Measurements from ENCODE around the gene JUP. TPM values are rescaled to one million over a fixed set of nuclear protein-coding genes. Genes with fewer than 3 reads are reported as not detected.
A peak's percentile ranks its signal among the peaks of the same experiment; 100 is the strongest.
"Not testable (repeated sequence)": the region's sequence is repeated elsewhere in the genome, so short reads cannot be mapped to it uniquely, and the experiment has no call there.

JUP gene
- 100 to 1,000 TPM; 234 to 256 TPM for total RNA-seq

DNA sequence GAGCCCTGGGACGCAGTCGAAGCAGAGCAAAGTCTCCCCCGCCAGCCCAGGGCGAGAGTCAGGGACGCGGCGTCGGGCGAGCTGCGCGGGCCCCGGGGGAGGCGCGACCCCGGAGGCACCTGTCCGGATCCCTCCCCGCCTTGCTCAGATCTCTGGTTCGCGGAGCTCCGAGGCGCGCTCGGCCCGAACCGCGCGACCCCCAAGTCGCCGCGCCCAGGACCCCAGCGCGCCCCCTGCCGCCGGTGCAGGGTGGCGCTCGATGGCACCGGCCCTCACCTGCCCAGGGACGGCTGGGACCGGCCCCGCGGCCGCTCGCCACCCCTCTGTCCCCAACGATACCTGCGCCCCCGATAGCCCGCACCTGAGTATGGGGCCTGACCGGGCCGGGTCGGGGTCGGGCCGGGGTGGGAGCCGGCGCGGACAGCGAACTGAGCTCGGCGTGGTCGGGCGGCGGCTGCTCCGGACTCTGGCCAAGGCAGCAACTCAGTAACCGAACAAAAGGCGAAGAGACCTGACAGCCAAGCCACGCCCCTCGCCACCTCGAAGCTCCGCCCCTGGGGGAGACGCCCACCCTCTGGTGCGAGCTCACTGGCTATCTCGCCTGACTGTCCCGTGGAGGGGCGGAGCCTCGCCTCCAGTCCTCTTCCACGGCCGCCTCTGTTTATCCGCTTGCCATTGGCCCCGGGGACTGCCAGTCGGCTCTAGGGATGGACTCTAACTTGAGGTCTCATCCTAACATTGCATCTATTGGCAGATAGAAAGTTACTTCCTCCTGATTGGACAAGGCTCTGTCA lies at the start of gene JUP:
JUP (minus strand) TSS at position 485 of the 794 bp plus-strand sequence. CDS start 14,857 bp downstream, outside the sequence.
- peak; percentile 100 for DNase-seq (ENCODE audit: low spot score)
- Histone ChIP-seq H3K4me1 (peaks cover 0 to 44% of the 10 kb centered on the region in 2 donors), H3K36me3 (no peaks in the 10 kb centered on the region)

DNA sequence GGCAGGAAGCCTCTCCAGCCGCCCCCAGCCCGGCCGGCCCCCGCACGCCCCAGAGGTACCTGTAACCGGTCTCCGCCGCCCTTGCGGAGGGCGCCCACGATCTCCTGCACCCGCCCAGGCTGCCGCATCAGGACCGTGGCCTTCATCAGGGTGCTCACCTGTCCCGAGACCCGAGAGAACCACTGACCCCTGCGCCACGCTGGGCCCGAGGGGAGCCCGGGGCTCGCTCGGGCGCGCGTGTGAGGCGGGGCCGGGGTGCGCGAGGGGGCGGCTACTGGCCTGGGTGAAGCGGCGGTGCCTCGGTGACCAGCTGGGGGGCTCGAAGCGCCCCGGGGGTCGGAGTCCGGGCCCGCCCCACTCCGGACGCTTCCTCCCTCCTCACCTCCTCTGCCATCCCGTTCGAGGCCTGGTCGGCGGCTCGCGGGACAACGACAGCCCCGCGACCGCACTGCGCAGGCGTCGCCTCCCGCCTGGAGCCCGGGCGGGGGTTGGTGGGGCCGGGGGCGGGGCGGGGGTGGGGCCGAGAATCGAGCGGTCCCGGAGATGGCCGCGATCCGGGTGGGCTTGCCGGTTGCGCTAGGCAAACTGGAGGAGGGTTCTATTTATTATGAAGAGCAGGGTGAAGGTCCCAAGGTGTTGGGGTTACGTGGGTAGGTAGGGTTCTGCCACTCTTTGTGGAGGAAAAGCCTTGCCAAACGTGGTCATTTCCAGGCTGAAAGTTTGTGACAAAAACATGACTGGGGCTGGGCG lies 49.5 kb upstream of the JUP start, which contains the start of gene NT5C3B:
NT5C3B (minus strand) TSS at position 433 of the 750 bp plus-strand sequence; CDS start at position 394, 39 bp downstream.
- no peaks in the 10 kb centered on the region for H3K9me3 ChIP-seq
- TF ChIP-seq, protein P1, sequence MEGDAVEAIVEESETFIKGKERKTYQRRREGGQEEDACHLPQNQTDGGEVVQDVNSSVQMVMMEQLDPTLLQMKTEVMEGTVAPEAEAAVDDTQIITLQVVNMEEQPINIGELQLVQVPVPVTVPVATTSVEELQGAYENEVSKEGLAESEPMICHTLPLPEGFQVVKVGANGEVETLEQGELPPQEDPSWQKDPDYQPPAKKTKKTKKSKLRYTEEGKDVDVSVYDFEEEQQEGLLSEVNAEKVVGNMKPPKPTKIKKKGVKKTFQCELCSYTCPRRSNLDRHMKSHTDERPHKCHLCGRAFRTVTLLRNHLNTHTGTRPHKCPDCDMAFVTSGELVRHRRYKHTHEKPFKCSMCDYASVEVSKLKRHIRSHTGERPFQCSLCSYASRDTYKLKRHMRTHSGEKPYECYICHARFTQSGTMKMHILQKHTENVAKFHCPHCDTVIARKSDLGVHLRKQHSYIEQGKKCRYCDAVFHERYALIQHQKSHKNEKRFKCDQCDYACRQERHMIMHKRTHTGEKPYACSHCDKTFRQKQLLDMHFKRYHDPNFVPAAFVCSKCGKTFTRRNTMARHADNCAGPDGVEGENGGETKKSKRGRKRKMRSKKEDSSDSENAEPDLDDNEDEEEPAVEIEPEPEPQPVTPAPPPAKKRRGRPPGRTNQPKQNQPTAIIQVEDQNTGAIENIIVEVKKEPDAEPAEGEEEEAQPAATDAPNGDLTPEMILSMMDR (IDR thresholded peaks at IDR 0.05): no peak
- no peak for DNase-seq (ENCODE audit: low spot score)
- H3K4me1 ChIP-seq: peaks cover 0 to 18% of the 10 kb centered on the region in 2 donors
- H3K36me3 ChIP-seq: peaks cover 13% of the 10 kb centered on the region
- no peaks in the 10 kb centered on the region for H3K27me3 ChIP-seq
- peak within 1 kb of the TSS; percentile 80 to 83 for H3K27ac ChIP-seq
- H3K4me3 ChIP-seq: peak within 1 kb of the TSS; percentile 91 to 97

More for the DNA sequence above, at the start of gene JUP:
- Histone ChIP-seq H3K4me3 (peak within 1 kb of the TSS; percentile 85 to 90), H3K27me3 (no peaks in the 10 kb centered on the region), H3K27ac (peak within 1 kb of the TSS; percentile 97), H3K9me3 (no peaks in the 10 kb centered on the region)
- TF ChIP-seq, protein P1 (IDR thresholded peaks at IDR 0.05): peak; percentile 60 to 85

DNA sequence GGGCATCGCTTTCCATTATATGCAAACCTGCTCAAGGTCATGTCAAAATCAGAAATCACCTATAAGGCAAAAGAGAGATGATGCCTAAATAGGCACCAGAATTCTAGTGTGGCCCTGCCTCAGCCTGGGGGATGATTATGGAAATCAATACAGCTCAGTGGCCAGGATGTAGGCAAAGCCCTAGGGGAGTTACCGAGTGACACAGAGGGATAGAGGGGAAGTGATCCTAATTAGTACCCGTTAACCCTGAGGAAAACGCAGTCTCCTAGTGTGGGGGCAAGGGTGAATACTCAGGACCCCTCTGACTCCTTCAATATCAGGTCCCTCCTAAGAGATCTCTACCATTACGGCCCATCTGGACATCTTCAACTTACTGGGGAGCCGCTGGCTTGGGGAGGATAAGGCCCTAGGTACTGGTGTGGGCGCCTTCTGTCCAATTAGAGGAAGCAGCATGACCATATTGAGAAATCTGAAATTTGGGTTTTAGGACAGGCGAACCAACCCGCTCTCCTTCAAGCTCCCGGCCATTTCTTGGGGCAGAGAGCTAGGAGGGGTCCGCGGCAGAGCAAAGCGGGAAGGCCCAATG lies 48.8 kb upstream of the JUP start:
- no peak for DNase-seq (ENCODE audit: low spot score)
- Histone ChIP-seq H3K4me3 (peak overlapping the region; percentile 91 to 97), H3K27ac (peak overlapping the region; percentile 80 to 83), H3K9me3 (no peaks in the 10 kb centered on the region), H3K27me3 (no peaks in the 10 kb centered on the region), H3K4me1 (peaks cover 0 to 18% of the 10 kb centered on the region in 2 donors), H3K36me3 (peaks cover 20% of the 10 kb centered on the region)
- TF ChIP-seq, protein P1 (IDR thresholded peaks at IDR 0.05): no peak

DNA sequence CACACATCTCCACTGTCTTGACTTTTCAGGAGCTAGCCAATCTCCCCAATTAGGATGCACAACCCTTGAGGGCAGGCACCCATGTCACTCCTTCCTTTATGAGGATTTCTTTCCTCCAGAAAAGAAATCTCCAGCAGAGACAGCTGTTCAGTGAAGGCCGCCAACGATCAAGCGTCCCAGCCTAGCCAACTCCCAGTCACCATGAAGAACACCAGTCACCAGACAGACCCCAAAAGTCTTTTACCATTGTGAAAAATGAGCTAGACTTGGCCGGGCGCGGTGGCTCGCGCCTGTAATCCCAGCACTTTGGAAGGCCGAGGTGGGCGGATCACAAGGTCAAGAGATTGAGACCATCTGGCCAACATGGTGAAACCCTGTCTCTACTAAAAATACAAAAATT lies 43.5 kb upstream of the JUP start:
- peaks cover 63% of the 10 kb centered on the region for H3K36me3 ChIP-seq
- DNase-seq (ENCODE audit: low spot score); H3K9me3 ChIP-seq; H3K4me3 ChIP-seq; H3K27me3 ChIP-seq; H3K4me1 ChIP-seq; H3K27ac ChIP-seq: not testable (repeated sequence)

DNA sequence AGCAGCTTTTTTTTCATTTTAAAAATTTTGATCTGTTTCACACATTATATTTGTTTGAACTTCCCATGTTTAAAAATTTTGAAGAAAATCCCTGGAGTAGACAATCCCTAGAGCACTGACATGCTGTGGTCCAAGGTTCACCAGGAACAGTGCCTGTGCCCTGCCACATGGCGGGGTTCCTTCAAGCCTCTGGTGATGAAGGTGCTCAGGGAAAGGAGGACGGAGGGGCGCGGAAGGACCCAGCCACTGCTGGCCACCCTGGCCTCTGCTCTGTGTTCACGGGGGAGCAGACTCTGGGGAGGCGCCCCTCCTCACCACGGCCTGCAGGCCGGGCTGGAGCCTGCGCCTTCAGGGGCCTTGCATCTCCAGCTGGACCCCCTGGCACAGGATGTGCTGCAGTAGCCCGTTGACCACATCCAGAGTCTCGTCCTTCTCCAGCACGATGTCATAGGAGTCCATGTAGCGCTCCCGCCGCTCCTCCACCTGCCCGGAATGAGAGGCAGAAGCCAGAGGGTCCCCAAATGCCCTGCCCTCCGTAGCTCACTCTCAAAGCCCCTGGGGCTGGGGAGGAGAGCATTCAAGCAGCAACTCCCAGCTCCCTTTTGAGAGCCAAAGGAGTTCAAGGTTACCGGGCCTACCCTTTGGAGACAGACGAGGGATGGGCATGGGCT lies 38.8 kb upstream of the JUP start:
- Histone ChIP-seq H3K4me3 (no peak overlapping the region), H3K9me3 (no peaks in the 10 kb centered on the region), H3K27ac (no peak overlapping the region), H3K27me3 (no peaks in the 10 kb centered on the region), H3K4me1 (no peaks in the 10 kb centered on the region), H3K36me3 (peaks cover 45% of the 10 kb centered on the region)
- no peak for DNase-seq (ENCODE audit: low spot score)
- TF ChIP-seq, protein P1 (IDR thresholded peaks at IDR 0.05): no peak

Data from right atrium auricular region (tissue), 2 donors.